HepG2 (cell line): ENCODE measurements around the gene RBM23. TPM values are rescaled to one million over a fixed set of nuclear protein-coding genes. Genes with fewer than 3 reads are reported as not detected.
A peak's percentile ranks its signal among the peaks of the same experiment; 100 is the strongest.
"Not testable (repeated sequence)": the region's sequence is repeated elsewhere in the genome, so short reads cannot be mapped to it uniquely, and the experiment has no call there.

Experiments
- ATAC-seq: fragments of 200-7000 bp; cut with Tn5 transposase; 3 replicates; pipeline ENCODE4 v1.9.1; 2020; ENCODE audit warnings: mild to moderate bottlenecking, moderate library complexity
- BruUV-seq: library from RNA; stranded (reverse); fragments of 400-500 nt; replicated peaks from 2 replicates; lab custom pipeline; 2021; lab: Mats Ljungman, UMichigan
- CTCF ChIA-PET: fragments of 300-600 bp; formaldehyde crosslinking; extraction: SDS; loops from one replicate; lab custom pipeline; 2021; ENCODE audit warnings: low total read pairs, inconsistent platforms, low intra/inter-chr PET ratio; lab: Yijun Ruan, JAX
- POLR2A ChIA-PET: fragments of 350-600 bp; sonication (Branson Sonifier 250); formaldehyde crosslinking; loops from one replicate; lab custom pipeline; 2020; ENCODE audit warnings: antibody characterized with exemption, inconsistent platforms; lab: Yijun Ruan, JAX
- DNase-seq: peaks from one replicate; pipeline ENCODE4 v3.0.0-alpha.2; 2015; ENCODE audit warnings: low spot score
- FAIRE-seq: peaks from 3 replicates; lab custom pipeline; 2011; peaks lifted over from hg19 to GRCh38; lab: Jason Lieb, UNC
- H2AFZ ChIP-seq: one replicate; pipeline ENCODE4 v1.6.1; 2011; ENCODE audit warnings: low read length, inconsistent platforms
- H3K27ac ChIP-seq: fragments of 300-600 bp; 3 replicates; pipeline ENCODE4 v1.8.0; 2011; ENCODE audit warnings: mixed run types, mild to moderate bottlenecking, mixed read lengths, low read length, inconsistent platforms; ENCODE audit not compliant: insufficient read depth; ENCODE audit errors: extremely low read length
- H3K27me3 ChIP-seq, 2 experiments: fragments of 200-600 bp in 1 of 2; 2 replicates in 1 of 2; 3 replicates in 1 of 2; pipeline versions ENCODE4 v1.6.0 to v1.8.0; 2011; ENCODE audit warnings: low read length in 2 of 2, mild to moderate bottlenecking in 2 of 2, moderate library complexity in 2 of 2, inconsistent platforms in 1 of 2; ENCODE audit not compliant: insufficient read depth in 2 of 2, control insufficient read depth in 1 of 2
- H3K36me3 ChIP-seq, 2 experiments: fragments of 200-600 bp in 1 of 2; replicated peaks in 1 of 2; 2 replicates in 1 of 2; 3 replicates in 1 of 2; pipeline versions ENCODE4 v1.5.1 to v1.8.0; 2011; ENCODE audit warnings: low read length in 2 of 2, inconsistent platforms in 1 of 2; ENCODE audit not compliant: insufficient read depth in 2 of 2, control insufficient read depth in 1 of 2
- H3K4me1 ChIP-seq: 2 replicates; pipeline ENCODE4 v1.5.1; 2012; ENCODE audit warnings: low read length, inconsistent platforms; ENCODE audit not compliant: insufficient read depth
- H3K4me2 ChIP-seq: 2 replicates; pipeline ENCODE4 v1.6.0; 2011; ENCODE audit warnings: low read depth, low read length, inconsistent platforms
- H3K4me3 ChIP-seq, 3 experiments: fragments of 200-600 bp in 1 of 3; sonication (generic), shearing (Covaris generic) in 1 of 3; replicated peaks in 1 of 3; 2 replicates each; pipeline ENCODE4 v1.5.1; 2011 to 2016; ENCODE audit warnings: low read length in 3 of 3, inconsistent platforms in 2 of 3, low read depth in 2 of 3, mild to moderate bottlenecking in 2 of 3, control low read depth in 1 of 3, mixed read lengths in 1 of 3; ENCODE audit not compliant: insufficient read depth in 1 of 3
- H3K79me2 ChIP-seq: one replicate; pipeline ENCODE4 v1.6.1; 2011; ENCODE audit warnings: low read length, inconsistent platforms; ENCODE audit not compliant: insufficient read depth
- H3K9ac ChIP-seq: 2 replicates; pipeline ENCODE4 v1.6.0; 2011; ENCODE audit warnings: mild to moderate bottlenecking, low read depth, low read length, inconsistent platforms; ENCODE audit not compliant: insufficient read depth
- H3K9me3 ChIP-seq: 2 replicates; pipeline ENCODE4 v1.5.1; 2012; ENCODE audit warnings: mild to moderate bottlenecking, low read length
- H4K20me1 ChIP-seq: 2 replicates; pipeline ENCODE4 v1.6.0; 2011; ENCODE audit warnings: inconsistent platforms, mild to moderate bottlenecking, low read length, moderate library complexity; ENCODE audit not compliant: insufficient read depth
- HDAC1 ChIP-seq: sonication (generic); formaldehyde crosslinking; IDR thresholded peaks from 2 replicates; pipeline ENCODE4 v1.5.1; 2020; ENCODE audit warnings: mild to moderate bottlenecking, missing genetic modification reagents
- NR2C2 ChIP-seq: sonication (generic); formaldehyde crosslinking; IDR thresholded peaks from 2 replicates; pipeline ENCODE4 v1.4.0; 2020; ENCODE audit warnings: missing genetic modification reagents, mild to moderate bottlenecking, moderate library complexity, borderline replicate concordance
- PHF21A ChIP-seq: sonication (generic); formaldehyde crosslinking; IDR thresholded peaks from 2 replicates; pipeline ENCODE4 v1.5.0; 2020; ENCODE audit warnings: mild to moderate bottlenecking, missing genetic modification reagents
- ZNF75D ChIP-seq: sonication (generic); formaldehyde crosslinking; IDR thresholded peaks from 2 replicates; pipeline ENCODE4 v1.8.1; 2023; ENCODE audit warnings: missing genetic modification reagents, mild to moderate bottlenecking, borderline replicate concordance
- ZSCAN30 ChIP-seq: sonication (generic); formaldehyde crosslinking; IDR thresholded peaks from 2 replicates; pipeline ENCODE4 v1.5.0; 2020; ENCODE audit warnings: mild to moderate bottlenecking, missing genetic modification reagents
- WGBS: methylation state at CpG from one replicate; pipeline ENCODE4 v1.1.6; 2017; ENCODE audit warnings: low lambda C conversion rate; 5-methylcytosine and 5-hydroxymethylcytosine counted together
- in situ Hi-C: cut with HindIII; loops from 2 replicates; pipeline ENCODE4 v1.10.0; 2017; ENCODE audit warnings: low pct_unique_long_range_greater_than_20kb; ENCODE audit not compliant: extremely low pct_ligation_motif_present
- intact Hi-C: fragments of 100-400 bp; cut with micrococcal nuclease; formaldehyde crosslinking; loops from one replicate; pipeline ENCODE4 v1.10.0; 2022; ENCODE audit not compliant: unreplicated experiment
- polyA plus RNA-seq, 8 experiments: library from polyadenylated mRNA; depleted of rRNA in 3 of 8; stranded (reverse) in 7 of 8; unstranded in 1 of 8; fragments of >200 nt; fragmentation: Illumina TruSeq in 4 of 8; extraction: Trizol in 4 of 8; gene quantifications; 2 replicates each; pipeline versions ENCODE4 v1.2.1 to v1.2.3, GENCODE V29; 2011 to 2016; ENCODE audit warnings: low read depth in 4 of 8, missing spikeins in 1 of 8, mixed read lengths in 1 of 8; ENCODE audit not compliant: insufficient read depth in 1 of 8
- total RNA-seq, 5 experiments: library from RNA; depleted of rRNA; stranded (reverse); fragments of >200 nt; fragmentation: Illumina TruSeq; extraction: Trizol; gene quantifications; 2 replicates each; pipeline ENCODE4 v1.2.3, GENCODE V29; 2016; ENCODE audit warnings: low read depth in 1 of 5
- TF ChIP-seq, protein P1 (sequence below): sonication (generic); formaldehyde crosslinking; IDR thresholded peaks from 2 replicates; pipeline ENCODE4 v1.4.0; 2020; ENCODE audit warnings: mild to moderate bottlenecking, missing genetic modification reagents, borderline replicate concordance

The RBM23 gene
- total and polyA plus RNA-seq, 2 of the 13 experiments (the other 11 are each of a cell fraction or from before 2014, with no cell fraction given): 1.5 to 2.1 TPM

GRCh38 chr14:22854963-22855724, 63.8 kb downstream of the RBM23 start (continued):
- TF ChIP-seq, protein P1, sequence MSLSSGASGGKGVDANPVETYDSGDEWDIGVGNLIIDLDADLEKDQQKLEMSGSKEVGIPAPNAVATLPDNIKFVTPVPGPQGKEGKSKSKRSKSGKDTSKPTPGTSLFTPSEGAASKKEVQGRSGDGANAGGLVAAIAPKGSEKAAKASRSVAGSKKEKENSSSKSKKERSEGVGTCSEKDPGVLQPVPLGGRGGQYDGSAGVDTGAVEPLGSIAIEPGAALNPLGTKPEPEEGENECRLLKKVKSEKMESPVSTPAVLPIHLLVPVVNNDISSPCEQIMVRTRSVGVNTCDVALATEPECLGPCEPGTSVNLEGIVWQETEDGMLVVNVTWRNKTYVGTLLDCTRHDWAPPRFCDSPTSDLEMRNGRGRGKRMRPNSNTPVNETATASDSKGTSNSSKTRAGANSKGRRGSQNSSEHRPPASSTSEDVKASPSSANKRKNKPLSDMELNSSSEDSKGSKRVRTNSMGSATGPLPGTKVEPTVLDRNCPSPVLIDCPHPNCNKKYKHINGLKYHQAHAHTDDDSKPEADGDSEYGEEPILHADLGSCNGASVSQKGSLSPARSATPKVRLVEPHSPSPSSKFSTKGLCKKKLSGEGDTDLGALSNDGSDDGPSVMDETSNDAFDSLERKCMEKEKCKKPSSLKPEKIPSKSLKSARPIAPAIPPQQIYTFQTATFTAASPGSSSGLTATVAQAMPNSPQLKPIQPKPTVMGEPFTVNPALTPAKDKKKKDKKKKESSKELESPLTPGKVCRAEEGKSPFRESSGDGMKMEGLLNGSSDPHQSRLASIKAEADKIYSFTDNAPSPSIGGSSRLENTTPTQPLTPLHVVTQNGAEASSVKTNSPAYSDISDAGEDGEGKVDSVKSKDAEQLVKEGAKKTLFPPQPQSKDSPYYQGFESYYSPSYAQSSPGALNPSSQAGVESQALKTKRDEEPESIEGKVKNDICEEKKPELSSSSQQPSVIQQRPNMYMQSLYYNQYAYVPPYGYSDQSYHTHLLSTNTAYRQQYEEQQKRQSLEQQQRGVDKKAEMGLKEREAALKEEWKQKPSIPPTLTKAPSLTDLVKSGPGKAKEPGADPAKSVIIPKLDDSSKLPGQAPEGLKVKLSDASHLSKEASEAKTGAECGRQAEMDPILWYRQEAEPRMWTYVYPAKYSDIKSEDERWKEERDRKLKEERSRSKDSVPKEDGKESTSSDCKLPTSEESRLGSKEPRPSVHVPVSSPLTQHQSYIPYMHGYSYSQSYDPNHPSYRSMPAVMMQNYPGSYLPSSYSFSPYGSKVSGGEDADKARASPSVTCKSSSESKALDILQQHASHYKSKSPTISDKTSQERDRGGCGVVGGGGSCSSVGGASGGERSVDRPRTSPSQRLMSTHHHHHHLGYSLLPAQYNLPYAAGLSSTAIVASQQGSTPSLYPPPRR: peak; percentile 65; the same call in 1 of the 2 replicates

DNA sequence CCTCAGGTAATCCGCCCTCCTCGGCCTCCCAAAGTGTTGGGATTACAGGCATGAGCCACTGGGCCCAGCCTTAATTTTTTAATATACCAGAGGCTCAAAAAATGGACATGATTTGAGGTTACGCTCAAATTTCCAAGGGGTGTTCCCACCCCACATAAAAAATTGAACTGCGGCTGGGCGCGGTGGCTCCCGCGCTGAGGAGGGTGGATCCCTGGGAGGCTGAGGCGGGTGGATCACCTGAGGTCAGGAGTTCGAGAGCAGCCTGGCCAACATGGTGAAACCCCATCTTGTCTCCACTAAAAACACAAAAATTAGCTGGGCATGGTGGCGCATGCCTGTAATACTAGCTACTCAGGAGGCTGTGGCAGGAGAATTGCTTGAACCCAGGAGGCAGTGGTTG, 64.7 kb downstream of the RBM23 start:
- not testable (repeated sequence) for H3K9ac ChIP-seq, H2AFZ ChIP-seq, H3K36me3 ChIP-seq, H3K4me3 ChIP-seq, H3K9me3 ChIP-seq, H3K4me2 ChIP-seq, DNase-seq, H3K27ac ChIP-seq, BruUV-seq, H4K20me1 ChIP-seq, FAIRE-seq, ATAC-seq, H3K79me2 ChIP-seq
- intact Hi-C loops (loop anchor here (5.0 kb wide), 1 partner anchor 467 kb away; no protein-coding TSS in a partner anchor), in situ Hi-C loops (loop anchor here (10.0 kb wide), 1 partner anchor 79 kb away; no protein-coding TSS in a partner anchor)
- TF ChIP-seq ZNF75D (CRISPR knock-in tag): 0 out of 2 replicates have a peak, but pooled peaks have one; percentile 48
- 0 out of 2 replicates have a peak, but pooled peaks have one; percentile 45 for TF ChIP-seq ZSCAN30 (CRISPR knock-in tag)
- 0 out of 2 replicates have a peak, but pooled peaks have one; percentile 5 for TF ChIP-seq NR2C2
- TF ChIP-seq PHF21A (CRISPR knock-in tag): 0 out of 2 replicates have a peak, but pooled peaks have one; percentile 2
- TF ChIP-seq HDAC1 (CRISPR knock-in tag): 0 out of 2 replicates have a peak, but pooled peaks have one; percentile 29
- ChIA-PET CTCF (interaction anchor here (1.0 to 4.3 kb wide), 11 partner anchors 11 to 467 kb away, joined by 3 to 200 read pairs (median 10); partner anchors contain the start of genes MMP14 and SLC7A7), POLR2A (interaction anchor here (0.7 to 2.5 kb wide), 9 partner anchors 17 to 265 kb away, joined by 3 to 11 read pairs (median 5); partner anchors contain the start of genes ABHD4, DAD1, LRP10 and MRPL52)
- peaks cover 7 to 20% of the 10 kb centered on the region in 2 experiments; a peak in 4 of 5 replicates for H3K27me3 ChIP-seq
- H3K4me1 ChIP-seq: peaks cover 35% of the 10 kb centered on the region
- 71% methylated on average over 11 of the region's 11 CpGs for WGBS
